ENCODE data around the gene LIX1L.

Gene LIX1L

DNA sequence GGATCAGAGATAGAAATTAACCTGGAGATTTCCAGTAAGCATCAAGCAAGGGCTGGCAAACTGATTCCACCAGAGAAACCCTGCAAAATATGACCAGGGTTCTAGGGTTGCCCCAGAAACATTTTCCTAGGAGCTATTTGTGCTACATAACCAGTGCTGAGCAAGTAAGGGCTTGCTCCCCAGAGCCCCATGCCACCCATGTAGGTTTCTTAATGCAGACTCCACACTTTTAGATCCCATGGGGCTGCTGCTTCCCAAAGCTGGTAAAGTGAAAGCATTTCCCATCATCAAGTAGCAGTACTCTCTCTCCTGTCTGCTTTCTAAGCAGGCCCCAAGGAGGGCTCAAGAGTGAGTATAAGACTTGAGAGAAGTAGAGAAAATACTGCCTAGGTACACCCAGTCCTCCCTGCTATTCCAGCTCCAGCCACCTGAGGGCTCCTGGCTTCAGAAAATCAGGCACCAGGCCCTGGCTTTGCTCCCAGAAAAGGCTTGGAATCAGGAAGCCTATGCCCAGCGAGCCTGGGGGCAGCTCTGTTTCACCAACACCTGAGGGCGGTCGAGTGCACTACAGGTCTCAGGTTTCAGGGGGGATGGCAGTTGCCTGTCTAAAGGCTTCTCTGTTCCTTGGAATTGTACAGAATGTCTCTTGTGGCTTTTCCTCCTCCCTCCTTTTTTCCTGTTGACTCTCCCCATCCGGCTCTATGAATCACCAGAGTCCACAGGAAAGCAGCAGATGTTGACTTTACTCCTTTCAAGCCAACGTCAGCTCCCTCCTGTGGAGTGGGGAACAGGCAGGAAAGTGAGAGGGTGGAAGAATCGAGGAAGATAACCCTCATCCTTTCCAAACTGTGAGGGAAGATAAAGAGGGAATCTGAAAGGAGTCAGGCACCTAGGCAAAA lies 66.0 kb downstream of the LIX1L start:
- peak; percentile 98 to 99 for DNase-seq

GRCh38 chr1:145891143-145891542 lies 66.7 kb downstream of the LIX1L start:
- no peak for DNase-seq

DNA sequence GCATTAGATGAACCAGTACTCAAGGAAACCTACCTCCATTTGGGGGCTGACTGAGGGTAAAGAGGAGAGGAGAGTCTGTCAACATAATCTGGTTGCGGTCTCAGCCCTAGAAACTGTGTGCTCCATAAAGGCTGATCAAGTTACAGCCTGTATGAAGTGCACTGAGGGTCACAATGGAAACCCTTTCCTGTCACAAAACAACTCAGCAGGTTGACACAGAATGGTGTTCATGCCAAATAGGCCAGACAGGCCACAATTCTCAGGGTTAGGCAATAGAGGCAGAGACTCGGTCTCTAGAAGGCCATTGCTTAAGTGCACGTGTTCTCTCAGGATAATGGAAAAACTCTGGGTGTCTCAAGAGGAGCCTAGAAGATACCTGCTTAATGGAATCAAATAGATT lies 68.1 kb downstream of the LIX1L start:
- DNase-seq: peak; percentile 73 to 79

DNA sequence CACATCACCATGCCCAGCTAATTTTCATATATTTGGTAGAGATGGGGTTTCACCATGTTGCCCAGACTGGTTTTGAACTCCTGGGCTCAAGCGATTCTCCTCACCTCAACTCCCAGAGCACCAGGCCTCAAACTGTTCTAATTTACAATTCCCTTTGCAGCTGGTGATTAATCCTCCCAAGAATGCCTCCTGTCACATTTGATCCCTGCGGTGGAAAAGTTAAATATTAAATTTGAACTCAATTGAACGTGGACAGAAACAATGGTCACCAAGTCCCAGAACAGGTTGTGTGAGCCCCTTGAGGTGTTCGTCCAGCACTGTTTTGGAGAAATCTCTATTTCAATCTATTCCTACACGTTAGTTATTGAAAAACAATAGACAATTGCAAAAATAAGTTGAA lies 70.2 kb downstream of the LIX1L start:
- no peak for DNase-seq

DNA sequence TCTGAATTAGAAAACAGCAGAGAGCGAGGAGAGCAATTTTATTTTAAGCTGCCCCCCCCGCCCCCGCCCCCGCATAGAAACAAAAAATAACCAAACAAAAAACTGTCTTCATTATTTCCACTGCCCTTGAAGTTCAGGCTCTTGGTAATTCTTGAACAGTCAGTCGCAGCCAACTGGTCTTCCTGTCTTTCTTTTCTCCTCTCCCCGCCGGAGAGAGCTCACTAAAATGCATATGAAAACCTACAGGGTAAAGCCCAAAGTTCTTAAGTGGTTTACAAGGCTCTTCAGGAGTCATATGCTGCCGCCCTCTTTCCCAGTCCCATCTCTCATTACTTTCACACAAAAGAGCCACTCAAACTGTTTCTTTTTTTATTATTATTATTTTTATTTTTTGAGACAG lies 71.0 kb downstream of the LIX1L start:
- DNase-seq: no peak

DNA sequence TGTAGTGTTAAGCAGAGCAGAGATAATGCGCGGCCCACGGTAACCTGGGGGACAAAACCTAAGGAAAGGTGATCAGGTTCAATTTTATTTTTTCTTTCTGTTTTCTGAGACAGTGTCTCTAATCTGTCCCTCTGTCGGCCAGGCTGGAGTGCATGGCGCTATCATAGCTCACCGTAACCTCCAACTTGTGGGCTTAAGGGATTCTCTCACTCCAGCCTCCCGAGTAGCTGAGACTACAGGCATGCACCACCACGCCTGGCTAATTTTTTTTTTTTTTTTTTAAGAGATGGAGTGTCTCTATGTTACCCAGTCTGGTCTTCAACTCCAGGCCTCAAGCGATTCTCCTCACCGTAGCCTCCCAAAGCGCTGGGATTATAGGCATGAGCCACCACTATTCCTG lies 71.4 kb downstream of the LIX1L start:
- DNase-seq: no peak

DNA sequence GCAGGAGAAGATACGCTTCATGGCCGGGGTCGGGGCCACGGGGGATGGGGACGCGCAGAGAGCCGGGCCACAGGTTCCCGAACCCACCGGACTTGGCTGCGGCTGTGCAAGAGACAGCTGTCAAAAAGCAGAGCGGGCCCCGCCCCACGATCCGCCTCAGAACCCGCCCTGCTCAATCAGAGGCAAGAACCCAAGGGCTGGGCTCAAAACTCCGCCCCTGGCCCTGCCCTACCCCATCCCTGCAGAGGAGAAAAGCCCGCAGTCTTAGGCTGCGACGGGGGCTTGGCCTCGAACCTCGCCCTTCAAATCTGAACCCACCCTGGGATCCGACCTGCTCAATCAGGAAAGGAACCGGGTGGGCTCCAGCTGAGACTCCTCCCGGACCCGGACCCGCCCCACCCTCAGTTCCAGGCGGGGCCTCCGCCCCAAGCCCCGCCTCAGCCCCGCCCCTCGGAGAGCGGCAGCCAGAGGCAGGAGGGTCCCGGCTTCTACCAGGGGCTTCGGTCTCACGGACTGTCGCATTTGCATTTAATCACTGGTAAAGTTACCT lies 72.0 kb downstream of the LIX1L start, which contains the start of gene ANKRD35:
ANKRD35 (minus strand) TSS at position 129 of the 550 bp plus-strand sequence; CDS start at position 21, 108 bp downstream.
- peak; percentile 86 to 92 for DNase-seq

DNA sequence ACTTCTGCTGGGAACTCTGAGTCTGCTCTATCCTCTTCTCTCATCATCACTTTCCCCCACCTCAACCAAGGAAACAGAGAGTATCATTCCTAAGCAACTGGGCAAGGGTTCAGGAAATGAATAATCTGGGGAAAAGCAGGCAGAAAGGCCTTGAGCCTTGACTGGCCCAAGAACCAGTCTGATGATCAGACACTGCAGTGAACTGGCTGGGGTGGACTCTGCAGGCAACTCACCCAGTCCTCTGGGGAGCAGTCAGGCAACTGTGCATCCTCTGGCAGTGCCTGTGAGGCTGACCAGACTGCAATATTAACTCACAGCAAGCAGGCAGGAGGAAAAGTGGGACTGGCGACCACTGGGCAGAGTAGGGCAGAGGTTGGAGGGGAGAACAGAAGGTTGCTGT lies 73.1 kb downstream of the LIX1L start:
- DNase-seq: no peak

Data from NCI-H187 (cell line).